GM23338 (cell line): ENCODE results near the gene NNT.

Source experiments
- EZH2 ChIP-seq: fragments of 200-600 bp; sonication (generic); IDR thresholded peaks from one replicate; pipeline ENCODE4 v1.8.0; 2017; ENCODE audit warnings: antibody characterized with exemption, mild to moderate bottlenecking, low read depth; ENCODE audit not compliant: unreplicated experiment
- EZH2phosphoT487 ChIP-seq: fragments of 200-600 bp; sonication (generic); IDR thresholded peaks from one replicate; pipeline ENCODE4 v1.8.1; 2018; ENCODE audit warnings: antibody characterized with exemption; ENCODE audit not compliant: unreplicated experiment
- POLR2AphosphoS5 ChIP-seq: IDR thresholded peaks from 2 replicates; pipeline ENCODE4 v1.6.1; 2016; ENCODE audit warnings: antibody characterized with exemption, low read depth
- STAT1 ChIP-seq: IDR thresholded peaks from one replicate; pipeline ENCODE4 v1.6.1; 2016; ENCODE audit warnings: antibody characterized with exemption; ENCODE audit not compliant: unreplicated experiment
- TF ChIP-seq, protein P1 (sequence below), 2 experiments: fragments of 200-600 bp in 1 of 2; sonication (generic) in 1 of 2; conservative IDR thresholded peaks; 2 replicates each; pipeline versions ENCODE4 v1.5.1 to v1.6.1; 2016 to 2017; ENCODE audit warnings: antibody characterized with exemption in 2 of 2, low read depth in 2 of 2, mild to moderate bottlenecking in 2 of 2, moderate library complexity in 1 of 2
- TF ChIP-seq, protein P2 (sequence below): IDR thresholded peaks from one replicate; pipeline ENCODE4 v1.6.1; 2018; ENCODE audit warnings: antibody characterized with exemption; ENCODE audit not compliant: unreplicated experiment
- TF ChIP-seq, protein P3 (sequence below): IDR thresholded peaks from 2 replicates; pipeline ENCODE4 v1.6.1; 2016; ENCODE audit warnings: antibody characterized with exemption

DNA sequence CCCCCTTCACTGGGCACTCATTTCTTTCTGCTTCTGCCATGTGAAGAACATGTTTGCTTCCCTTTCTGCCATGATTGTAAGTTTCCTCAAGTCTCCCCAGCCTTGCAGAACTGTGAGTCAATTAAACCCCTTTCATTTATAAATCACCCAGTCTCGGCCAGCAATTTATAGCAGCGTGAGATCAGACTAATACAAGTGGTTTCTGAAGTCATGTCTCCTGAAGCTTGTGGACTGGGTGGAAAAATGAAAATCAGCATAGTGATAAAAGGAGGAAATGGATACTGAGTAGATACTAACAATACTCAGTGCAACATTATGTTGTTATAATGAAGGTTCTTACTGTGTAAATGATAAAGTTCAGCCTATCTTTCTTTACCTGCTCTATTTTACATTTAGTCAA, 35.1 kb downstream of the NNT start:
- no peak for TF ChIP-seq EZH2
- TF ChIP-seq, protein P1, sequence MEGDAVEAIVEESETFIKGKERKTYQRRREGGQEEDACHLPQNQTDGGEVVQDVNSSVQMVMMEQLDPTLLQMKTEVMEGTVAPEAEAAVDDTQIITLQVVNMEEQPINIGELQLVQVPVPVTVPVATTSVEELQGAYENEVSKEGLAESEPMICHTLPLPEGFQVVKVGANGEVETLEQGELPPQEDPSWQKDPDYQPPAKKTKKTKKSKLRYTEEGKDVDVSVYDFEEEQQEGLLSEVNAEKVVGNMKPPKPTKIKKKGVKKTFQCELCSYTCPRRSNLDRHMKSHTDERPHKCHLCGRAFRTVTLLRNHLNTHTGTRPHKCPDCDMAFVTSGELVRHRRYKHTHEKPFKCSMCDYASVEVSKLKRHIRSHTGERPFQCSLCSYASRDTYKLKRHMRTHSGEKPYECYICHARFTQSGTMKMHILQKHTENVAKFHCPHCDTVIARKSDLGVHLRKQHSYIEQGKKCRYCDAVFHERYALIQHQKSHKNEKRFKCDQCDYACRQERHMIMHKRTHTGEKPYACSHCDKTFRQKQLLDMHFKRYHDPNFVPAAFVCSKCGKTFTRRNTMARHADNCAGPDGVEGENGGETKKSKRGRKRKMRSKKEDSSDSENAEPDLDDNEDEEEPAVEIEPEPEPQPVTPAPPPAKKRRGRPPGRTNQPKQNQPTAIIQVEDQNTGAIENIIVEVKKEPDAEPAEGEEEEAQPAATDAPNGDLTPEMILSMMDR (conservative IDR thresholded peaks at IDR 0.05; ENCODE audit: low read depth in 2 of 2), result no peak
- TF ChIP-seq, protein P2, sequence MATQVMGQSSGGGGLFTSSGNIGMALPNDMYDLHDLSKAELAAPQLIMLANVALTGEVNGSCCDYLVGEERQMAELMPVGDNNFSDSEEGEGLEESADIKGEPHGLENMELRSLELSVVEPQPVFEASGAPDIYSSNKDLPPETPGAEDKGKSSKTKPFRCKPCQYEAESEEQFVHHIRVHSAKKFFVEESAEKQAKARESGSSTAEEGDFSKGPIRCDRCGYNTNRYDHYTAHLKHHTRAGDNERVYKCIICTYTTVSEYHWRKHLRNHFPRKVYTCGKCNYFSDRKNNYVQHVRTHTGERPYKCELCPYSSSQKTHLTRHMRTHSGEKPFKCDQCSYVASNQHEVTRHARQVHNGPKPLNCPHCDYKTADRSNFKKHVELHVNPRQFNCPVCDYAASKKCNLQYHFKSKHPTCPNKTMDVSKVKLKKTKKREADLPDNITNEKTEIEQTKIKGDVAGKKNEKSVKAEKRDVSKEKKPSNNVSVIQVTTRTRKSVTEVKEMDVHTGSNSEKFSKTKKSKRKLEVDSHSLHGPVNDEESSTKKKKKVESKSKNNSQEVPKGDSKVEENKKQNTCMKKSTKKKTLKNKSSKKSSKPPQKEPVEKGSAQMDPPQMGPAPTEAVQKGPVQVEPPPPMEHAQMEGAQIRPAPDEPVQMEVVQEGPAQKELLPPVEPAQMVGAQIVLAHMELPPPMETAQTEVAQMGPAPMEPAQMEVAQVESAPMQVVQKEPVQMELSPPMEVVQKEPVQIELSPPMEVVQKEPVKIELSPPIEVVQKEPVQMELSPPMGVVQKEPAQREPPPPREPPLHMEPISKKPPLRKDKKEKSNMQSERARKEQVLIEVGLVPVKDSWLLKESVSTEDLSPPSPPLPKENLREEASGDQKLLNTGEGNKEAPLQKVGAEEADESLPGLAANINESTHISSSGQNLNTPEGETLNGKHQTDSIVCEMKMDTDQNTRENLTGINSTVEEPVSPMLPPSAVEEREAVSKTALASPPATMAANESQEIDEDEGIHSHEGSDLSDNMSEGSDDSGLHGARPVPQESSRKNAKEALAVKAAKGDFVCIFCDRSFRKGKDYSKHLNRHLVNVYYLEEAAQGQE, result no peak
- no peak for TF ChIP-seq POLR2AphosphoS5
- TF ChIP-seq STAT1, result no peak
- TF ChIP-seq, protein P3, sequence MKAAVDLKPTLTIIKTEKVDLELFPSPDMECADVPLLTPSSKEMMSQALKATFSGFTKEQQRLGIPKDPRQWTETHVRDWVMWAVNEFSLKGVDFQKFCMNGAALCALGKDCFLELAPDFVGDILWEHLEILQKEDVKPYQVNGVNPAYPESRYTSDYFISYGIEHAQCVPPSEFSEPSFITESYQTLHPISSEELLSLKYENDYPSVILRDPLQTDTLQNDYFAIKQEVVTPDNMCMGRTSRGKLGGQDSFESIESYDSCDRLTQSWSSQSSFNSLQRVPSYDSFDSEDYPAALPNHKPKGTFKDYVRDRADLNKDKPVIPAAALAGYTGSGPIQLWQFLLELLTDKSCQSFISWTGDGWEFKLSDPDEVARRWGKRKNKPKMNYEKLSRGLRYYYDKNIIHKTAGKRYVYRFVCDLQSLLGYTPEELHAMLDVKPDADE, result no peak
- no peak for TF ChIP-seq EZH2phosphoT487
